Ovary (tissue), 9 donors: ENCODE data around the gene GBF1. TPM values are rescaled to one million over a fixed set of nuclear protein-coding genes. Genes with fewer than 3 reads are reported as not detected.

Experiments
- DNase-seq, 5 donors: peaks; one replicate each; pipeline ENCODE4 v3.0.0-alpha.2; 2019 to 2020
- H3K27ac ChIP-seq, 2 donors: fragments of 200-600 bp; one replicate each; pipeline versions ENCODE4 v1.5.1 to v1.8.0; 2019 to 2022
- H3K27me3 ChIP-seq: fragments of 200-600 bp; one replicate; pipeline ENCODE4 v1.8.0; 2022
- H3K36me3 ChIP-seq: fragments of 200-600 bp; sonication (generic); one replicate; pipeline ENCODE4 v1.5.1; 2019
- H3K4me1 ChIP-seq: one replicate; pipeline ENCODE4 v1.8.1; 2013; ENCODE audit warnings: mild to moderate bottlenecking, moderate library complexity; ENCODE audit not compliant: insufficient read depth
- H3K4me3 ChIP-seq: fragments of 200-600 bp; sonication (generic); one replicate; pipeline ENCODE4 v1.5.1; 2017
- H3K9me3 ChIP-seq, 2 donors: fragments of 200-600 bp in 1 of 2; sonication (generic) in 1 of 2; one replicate each; pipeline versions ENCODE4 v1.5.1 to v1.8.1; 2013 to 2019; ENCODE audit warnings: mild to moderate bottlenecking in 1 of 2, moderate library complexity in 1 of 2
- CTCF ChIP-seq, 3 donors: fragments of 450-650 bp in 2 of 3; fragments of 200-600 bp in 1 of 3; IDR thresholded peaks; one replicate each; pipeline versions ENCODE4 v1.5.1 to v1.8.0; 2016 to 2022; ENCODE audit warnings: antibody characterized with exemption in 3 of 3, mild to moderate bottlenecking in 1 of 3
- EP300 ChIP-seq: sonication (generic); formaldehyde crosslinking; IDR thresholded peaks from one replicate; pipeline ENCODE4 v1.6.1; 2017; ENCODE audit warnings: antibody characterized with exemption
- POLR2A ChIP-seq: fragments of 450-650 bp; IDR thresholded peaks from one replicate; pipeline ENCODE4 v1.6.1; 2017; ENCODE audit warnings: antibody characterized with exemption, mild to moderate bottlenecking, moderate library complexity
- WGBS, 3 donors: extraction: QIAGEN DNeasy Blood & Tissue Kit in 1 of 3; methylation state at CpG; one replicate each; pipeline versions ENCODE4 v1.1.5 to v1.1.7; 2013 to 2017; 5-methylcytosine and 5-hydroxymethylcytosine counted together
- intact Hi-C, 4 donors: fragments of 100-400 bp; cut with DNase I; formaldehyde crosslinking; loops; one replicate each; pipeline versions ENCODE4 v1.11.0 to v1.15.1; 2022 to 2023
- polyA plus RNA-seq, 2 donors: library from polyadenylated mRNA; stranded (reverse); fragments of 200-250 nt in 1 of 2; fragments of 350-450 nt in 1 of 2; fragmentation: Illumina TruSeq in 1 of 2; extraction: RNeasy Lipid Tissue Mini Kit (QIAGEN cat#74804) in 1 of 2; gene quantifications; one replicate each; pipeline ENCODE4 v1.2.3, GENCODE V29; 2013 to 2014
- total RNA-seq, 7 donors: library from RNA; depleted of rRNA in 2 of 7; stranded (reverse); fragments of >200 nt in 2 of 7; fragmentation: NEBNext Ultra II Directional in 3 of 7; extraction: Animal tissue kit (Norgen Biotek cat#: 25700) in 3 of 7; gene quantifications; one replicate each; pipeline versions ENCODE4 v1.1.0 to v1.2.4, GENCODE V29; 2016 to 2023
- donor health status: DM: no; HTN: no; CAD: no; lungs with moderate emphysema.
- donor health status: DM: no; HTN: no; CAD: no.
- donor health status: Bipolar disorder and iron deficiency.
- donor health status: DM: yes; HTN: yes; CAD: no.
- donor health status: DM: no; HTN: no; CAD: no.
- donor health status: DM: yes; HTN: yes; CAD: no.

GBF1 gene
- total and polyA plus RNA-seq, 9 donors, result 13.2 to 43.2 (median 34.4) TPM

GRCh38 chr10:102424145-102424544 lies 178.8 kb downstream of the GBF1 start:
- Histone ChIP-seq H3K4me1 (peaks cover 19% of the 10 kb centered on the region), H3K4me3 (no peak overlapping the region), H3K9me3 (no peaks in the 10 kb centered on the region), H3K27me3 (no peaks in the 10 kb centered on the region), H3K36me3 (no peaks in the 10 kb centered on the region), H3K27ac (no peak overlapping the region)
- no peak for TF ChIP-seq POLR2A
- TF ChIP-seq CTCF (IDR thresholded peaks at IDR 0.05), result no peak
- TF ChIP-seq EP300, result no peak
- intact Hi-C loops, result no loop called here
- DNase-seq, result peak in 1 of 5 donors; percentile 33
- WGBS, 3 donors, result 79 to 81% (median 80%) methylated on average over 9 of the region's 9 CpGs

- 77 to 81% (median 78%) methylated on average over 6 of the region's 6 CpGs for WGBS, 3 donors
- H3K27ac ChIP-seq, result no peak overlapping the region
- H3K36me3 ChIP-seq, result no peaks in the 10 kb centered on the region
- H3K27me3 ChIP-seq, result no peaks in the 10 kb centered on the region
- TF ChIP-seq CTCF (IDR thresholded peaks at IDR 0.05) (no peak), EP300 (no peak), POLR2A (no peak)
- intact Hi-C loops, result no loop called here
- DNase-seq, result peak in 1 of 5 donors; percentile 35
- peaks cover 11% of the 10 kb centered on the region for H3K4me1 ChIP-seq
- no peak overlapping the region for H3K4me3 ChIP-seq
- no peaks in the 10 kb centered on the region for H3K9me3 ChIP-seq
Measured at GRCh38 chr10:102424916-102425315, 179.6 kb downstream of the GBF1 start.

- 63 to 79% (median 76%) methylated on average over 1 of the region's 1 CpG for WGBS, 3 donors
- intact Hi-C loops, result no loop called here
- H3K4me3 ChIP-seq, result no peak overlapping the region
Measured at GRCh38 chr10:102425444-102425843, 180.1 kb downstream of the GBF1 start.

DNA sequence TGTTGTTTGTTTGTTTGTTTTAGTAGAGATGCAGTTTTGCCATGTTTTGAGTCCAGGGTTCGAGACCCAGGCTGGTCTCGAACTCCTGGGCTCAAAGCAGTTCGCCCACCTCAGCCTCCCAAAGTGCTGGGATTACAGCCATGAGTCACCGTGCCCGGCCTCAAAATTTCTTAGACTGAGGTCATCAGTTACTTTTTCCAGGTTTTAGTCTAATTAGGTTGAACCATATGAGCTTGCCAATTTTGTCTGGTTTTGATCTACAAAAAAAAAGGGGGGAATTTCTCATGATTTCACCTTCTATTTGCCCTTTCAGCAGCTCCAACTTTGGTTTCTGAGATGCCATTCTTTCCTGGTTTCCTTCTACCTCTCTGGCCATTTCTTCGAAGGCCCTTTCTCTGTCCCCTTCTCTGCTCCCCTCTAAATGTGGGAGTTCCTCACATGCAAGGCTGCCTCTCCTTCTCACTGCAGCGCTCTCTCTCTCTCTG lies 181.5 kb downstream of the GBF1 start:
- Histone ChIP-seq H3K4me3 (no peak overlapping the region), H3K9me3 (no peaks in the 10 kb centered on the region), H3K4me1 (peaks cover 11% of the 10 kb centered on the region), H3K27me3 (no peaks in the 10 kb centered on the region), H3K27ac (no peak overlapping the region), H3K36me3 (no peaks in the 10 kb centered on the region)
- intact Hi-C loops, result no loop called here
- 74 to 75% (median 75%) methylated on average over 7 of the region's 7 CpGs for WGBS, 3 donors
- no peak for TF ChIP-seq POLR2A
- no peak for TF ChIP-seq EP300
- TF ChIP-seq CTCF (IDR thresholded peaks at IDR 0.05), result no peak
- DNase-seq, result no peak

More at GRCh38 chr10:102425444-102425843, 180.1 kb downstream of the GBF1 start:
- peak in 1 of 5 donors; percentile 23 for DNase-seq
- Histone ChIP-seq H3K27me3 (no peaks in the 10 kb centered on the region), H3K36me3 (no peaks in the 10 kb centered on the region), H3K27ac (no peak overlapping the region), H3K4me1 (peaks cover 8% of the 10 kb centered on the region), H3K9me3 (no peaks in the 10 kb centered on the region)
- TF ChIP-seq EP300 (no peak), POLR2A (no peak), CTCF (IDR thresholded peaks at IDR 0.05) (no peak)
